Activated CD8-positive, alpha-beta memory T cell treated with anti-CD3 and anti-CD28 coated beads, Interleukin-2, amount 10 ng/mL, durations not matched to agents 7 days and 5 days (primary cell): Measurements from ENCODE around the gene TSHZ2. TPM values are rescaled to one million over a fixed set of nuclear protein-coding genes. Genes with fewer than 3 reads are reported as not detected.
"Not testable (repeated sequence)": the region's sequence is repeated elsewhere in the genome, so short reads cannot be mapped to it uniquely, and the experiment has no call there.

ENCODE experiments used
- ATAC-seq: fragments of 150-1000 bp; cut with Tn5 transposase; one replicate; pipeline ENCODE4 v1.10.0; 2021; ENCODE audit warnings: moderate library complexity
- CTCF ChIA-PET: fragments of 350-600 bp; sonication (Branson Sonifier 250); formaldehyde crosslinking; loops from one replicate; lab custom pipeline; 2021; ENCODE audit warnings: antibody characterized with exemption; lab: Charles Lee
- DNase-seq: peaks from one replicate; pipeline ENCODE4 v3.0.0-alpha.2; 2020
- H3K27ac Mint-ChIP-seq: one replicate; pipeline ENCODE4 v1.8.0; 2021; ENCODE audit warnings: mild to moderate bottlenecking, mixed read lengths
- H3K27me3 Mint-ChIP-seq: one replicate; pipeline ENCODE4 v1.8.0; 2021; ENCODE audit warnings: mixed read lengths
- H3K36me3 Mint-ChIP-seq: one replicate; pipeline ENCODE4 v1.8.0; 2021; ENCODE audit warnings: mild to moderate bottlenecking, mixed read lengths
- H3K4me1 Mint-ChIP-seq: one replicate; pipeline ENCODE4 v1.8.0; 2021; ENCODE audit warnings: mixed read lengths
- H3K4me3 Mint-ChIP-seq: one replicate; pipeline ENCODE4 v1.8.0; 2021; ENCODE audit warnings: mild to moderate bottlenecking, moderate library complexity, mixed read lengths
- H3K9me3 Mint-ChIP-seq: one replicate; pipeline ENCODE4 v1.8.0; 2022; ENCODE audit warnings: low read depth, mixed read lengths
- total RNA-seq, 2 experiments: library from RNA; stranded (reverse); gene quantifications; one replicate each; pipeline ENCODE4 v1.2.3, GENCODE V29; 2021

The TSHZ2 gene
- total RNA-seq, 2 experiments from 2014 or later: 0.18 to 1.9 TPM

DNA sequence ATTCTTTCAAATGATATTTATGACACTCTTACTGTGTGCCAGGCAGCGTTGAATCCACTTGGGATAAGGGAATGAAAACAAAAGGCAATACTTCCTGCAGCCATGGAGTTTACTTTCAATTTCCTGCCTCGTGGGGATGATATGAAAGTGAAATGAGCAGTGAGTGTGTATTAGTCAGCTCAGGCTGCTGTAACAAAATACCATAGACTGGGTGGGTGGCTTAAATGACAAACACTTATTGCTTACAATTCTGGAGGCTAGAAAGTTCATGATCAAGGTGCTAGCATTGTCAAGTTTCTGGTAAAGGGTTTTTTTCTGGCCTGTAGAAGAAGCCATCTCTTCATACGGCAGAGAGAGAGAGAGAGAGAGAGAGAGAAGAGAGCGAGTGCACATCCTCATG, 41.7 kb downstream of the TSHZ2 start:
- peaks cover 2% of the 10 kb centered on the region for H3K27me3 Mint-ChIP-seq
- CTCF ChIA-PET: no interaction called here
- H3K27ac Mint-ChIP-seq: no peak overlapping the region

DNA sequence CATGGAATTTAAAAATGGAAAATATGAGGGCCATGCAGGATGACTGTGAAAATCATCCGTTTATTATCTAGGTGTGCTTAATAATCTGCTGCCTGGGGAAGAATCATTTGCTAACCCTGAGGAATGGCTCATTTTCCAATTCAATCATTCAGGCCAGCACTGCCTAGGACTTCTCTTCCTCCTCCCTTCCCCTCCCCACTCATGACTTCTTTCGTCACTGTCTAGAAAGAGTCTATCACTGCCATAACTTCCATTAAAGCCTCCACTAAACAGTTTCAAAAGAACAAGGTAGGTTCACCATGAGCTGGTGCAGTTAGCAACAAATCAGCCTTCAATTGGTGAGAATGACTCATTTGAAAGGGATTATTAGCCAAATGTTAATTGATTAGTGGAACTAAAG, 43.9 kb downstream of the TSHZ2 start:
- ATAC-seq (no peak), DNase-seq (no peak)
- CTCF ChIA-PET: no interaction called here
- Mint-ChIP-seq H3K27me3 (no peaks in the 10 kb centered on the region), H3K36me3 (no peaks in the 10 kb centered on the region), H3K4me1 (no peaks in the 10 kb centered on the region), H3K9me3 (peaks cover 6% of the 10 kb centered on the region), H3K27ac (no peak overlapping the region), H3K4me3 (no peak overlapping the region)

More for the DNA sequence above, 41.7 kb downstream of the TSHZ2 start:
- DNase-seq: no peak
- H3K9me3 Mint-ChIP-seq: peaks cover 6% of the 10 kb centered on the region
- ATAC-seq: no peak
- H3K36me3 Mint-ChIP-seq: no peaks in the 10 kb centered on the region
- H3K4me1 Mint-ChIP-seq: no peaks in the 10 kb centered on the region
- H3K4me3 Mint-ChIP-seq: no peak overlapping the region

DNA sequence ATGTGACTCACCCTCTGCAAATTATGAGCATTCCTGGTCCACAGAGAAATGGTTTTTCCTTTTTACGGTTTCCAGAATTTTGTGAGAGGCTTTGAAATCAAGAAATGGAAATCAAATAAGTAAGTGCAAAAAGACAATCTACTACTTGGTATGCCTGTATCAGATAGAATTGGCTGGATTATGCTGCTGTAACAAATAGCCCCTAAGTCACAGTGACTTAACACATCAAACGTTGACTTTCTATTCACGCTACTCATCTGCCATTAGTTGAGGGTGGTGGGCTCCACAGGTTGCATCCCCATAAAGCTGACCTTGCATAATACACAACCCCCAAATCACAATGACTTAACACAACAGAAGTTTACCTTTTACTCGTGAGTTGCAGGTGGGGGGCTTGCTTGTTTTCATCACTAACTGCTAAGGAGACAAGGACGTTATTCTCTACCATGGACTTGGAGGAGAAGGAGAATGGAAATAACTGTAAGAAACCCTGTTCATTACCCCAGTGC, 44.4 kb downstream of the TSHZ2 start:
- no peak overlapping the region for H3K27ac Mint-ChIP-seq
- no peaks in the 10 kb centered on the region for H3K4me1 Mint-ChIP-seq
- DNase-seq (no peak), ATAC-seq (no peak)
- no peak overlapping the region for H3K4me3 Mint-ChIP-seq
- H3K27me3 Mint-ChIP-seq: no peaks in the 10 kb centered on the region
- H3K9me3 Mint-ChIP-seq: peaks cover 6% of the 10 kb centered on the region
- no peaks in the 10 kb centered on the region for H3K36me3 Mint-ChIP-seq
- CTCF ChIA-PET: no interaction called here

- H3K4me3 Mint-ChIP-seq: no peak overlapping the region
- no peak overlapping the region for H3K27ac Mint-ChIP-seq
- H3K4me1 Mint-ChIP-seq: peaks cover 5% of the 10 kb centered on the region
- H3K27me3 Mint-ChIP-seq: no peaks in the 10 kb centered on the region
- no peaks in the 10 kb centered on the region for H3K36me3 Mint-ChIP-seq
- peaks cover 6% of the 10 kb centered on the region for H3K9me3 Mint-ChIP-seq
- CTCF ChIA-PET: no interaction called here
- no peak for ATAC-seq
- no peak for DNase-seq
These were observed 45.0 kb downstream of the TSHZ2 start for GRCh38 chr20:53017206-53017605.

DNA sequence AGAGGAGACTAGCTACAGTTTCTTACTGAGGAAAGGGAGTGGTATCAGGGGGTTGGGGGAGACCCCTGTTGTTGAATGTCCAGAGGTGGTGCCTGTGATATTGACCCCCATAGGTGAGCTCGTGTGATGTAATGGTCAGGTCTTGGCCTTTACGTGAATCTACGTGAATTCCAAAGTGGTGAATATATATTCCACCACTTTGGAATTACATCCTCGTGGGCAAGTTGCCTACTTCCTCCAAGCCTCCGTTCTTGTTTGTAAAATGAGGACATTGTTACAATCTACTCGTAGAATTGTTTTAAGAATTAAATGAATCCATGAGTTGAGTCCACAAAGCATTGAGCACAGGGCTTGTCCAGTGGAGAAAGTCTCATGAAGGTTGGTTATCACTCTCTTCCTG, 47.3 kb downstream of the TSHZ2 start:
- H3K4me3 Mint-ChIP-seq: no peak overlapping the region
- peaks cover 10% of the 10 kb centered on the region for H3K4me1 Mint-ChIP-seq
- ATAC-seq (no peak), DNase-seq (no peak)
- no peaks in the 10 kb centered on the region for H3K36me3 Mint-ChIP-seq
- peaks cover 6% of the 10 kb centered on the region for H3K27me3 Mint-ChIP-seq
- no peak overlapping the region for H3K27ac Mint-ChIP-seq
- H3K9me3 Mint-ChIP-seq: peaks cover 6% of the 10 kb centered on the region
- CTCF ChIA-PET: no interaction called here

GRCh38 chr20:53020376-53020775, 48.2 kb downstream of the TSHZ2 start:
- Mint-ChIP-seq H3K9me3 (no peaks in the 10 kb centered on the region), H3K4me1 (peaks cover 10% of the 10 kb centered on the region), H3K4me3 (no peak overlapping the region), H3K27me3 (peaks cover 6% of the 10 kb centered on the region), H3K36me3 (no peaks in the 10 kb centered on the region), H3K27ac (no peak overlapping the region)
- CTCF ChIA-PET: no interaction called here
- ATAC-seq (no peak), DNase-seq (no peak)

DNA sequence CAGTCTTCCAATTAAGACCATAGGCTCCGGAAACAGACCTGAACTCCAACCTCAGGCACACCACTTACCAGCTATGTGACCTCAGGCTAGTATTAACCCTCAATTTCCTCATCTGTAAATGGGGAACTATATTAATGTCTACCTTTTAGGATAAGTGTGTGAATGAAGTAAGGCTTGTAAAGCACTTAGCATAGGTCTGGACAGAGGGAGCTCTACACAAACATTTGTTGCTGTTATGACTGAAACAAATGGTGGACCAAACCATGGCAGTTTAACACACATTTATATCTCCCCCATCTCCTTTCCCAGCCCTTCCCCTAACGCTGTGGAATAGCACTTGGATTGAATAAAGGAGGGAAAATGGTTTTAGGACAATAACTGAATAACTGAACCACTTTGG, 48.7 kb downstream of the TSHZ2 start:
- no peak overlapping the region for H3K27ac Mint-ChIP-seq
- CTCF ChIA-PET: no interaction called here

GRCh38 chr20:53021934-53022333, 49.8 kb downstream of the TSHZ2 start:
- ATAC-seq (peak; percentile 36), DNase-seq (no peak)
- Mint-ChIP-seq H3K4me3 (no peak overlapping the region), H3K27ac (no peak overlapping the region), H3K36me3 (no peaks in the 10 kb centered on the region), H3K4me1 (peaks cover 10% of the 10 kb centered on the region), H3K27me3 (peaks cover 6% of the 10 kb centered on the region), H3K9me3 (no peaks in the 10 kb centered on the region)
- CTCF ChIA-PET: no interaction called here

More for the DNA sequence above, 48.7 kb downstream of the TSHZ2 start:
- H3K36me3 Mint-ChIP-seq: no peaks in the 10 kb centered on the region
- peaks cover 10% of the 10 kb centered on the region for H3K4me1 Mint-ChIP-seq
- H3K9me3 Mint-ChIP-seq: no peaks in the 10 kb centered on the region
- H3K27me3 Mint-ChIP-seq: peaks cover 6% of the 10 kb centered on the region
- no peak for ATAC-seq
- DNase-seq: no peak
- no peak overlapping the region for H3K4me3 Mint-ChIP-seq

GRCh38 chr20:53023732-53024520, 51.8 kb downstream of the TSHZ2 start:
- Mint-ChIP-seq H3K4me1 (peaks cover 10% of the 10 kb centered on the region), H3K36me3 (no peaks in the 10 kb centered on the region), H3K4me3 (no peak overlapping the region), H3K27me3 (peaks cover 9% of the 10 kb centered on the region), H3K9me3 (no peaks in the 10 kb centered on the region), H3K27ac (no peak overlapping the region)
- CTCF ChIA-PET: no interaction called here
- ATAC-seq (no peak), DNase-seq (no peak)

DNA sequence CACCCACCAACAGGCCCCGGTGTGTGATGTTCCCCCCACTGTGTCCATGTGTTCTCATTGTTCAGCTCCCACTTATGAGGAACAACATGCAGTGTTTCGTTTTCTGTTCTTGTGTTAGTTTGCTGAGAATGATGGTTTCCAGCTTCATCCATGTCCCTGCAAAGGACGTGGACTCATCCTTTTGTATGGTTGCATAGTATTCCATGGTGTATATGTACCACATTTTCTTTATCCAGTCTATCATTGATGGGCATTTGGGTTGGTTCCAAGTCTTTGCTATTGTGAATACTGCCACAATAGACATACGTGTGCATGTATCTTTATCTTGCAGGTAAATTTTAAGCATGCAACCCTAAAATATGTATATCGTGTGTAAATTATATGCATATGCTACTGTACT, 52.5 kb downstream of the TSHZ2 start:
- H3K27me3 Mint-ChIP-seq, H3K27ac Mint-ChIP-seq, DNase-seq, ATAC-seq, H3K9me3 Mint-ChIP-seq, H3K4me1 Mint-ChIP-seq, H3K36me3 Mint-ChIP-seq, H3K4me3 Mint-ChIP-seq, CTCF ChIA-PET: not testable (repeated sequence)

GRCh38 chr20:53027089-53027488, 54.9 kb downstream of the TSHZ2 start:
- no peak for DNase-seq
- H3K27ac Mint-ChIP-seq: no peak overlapping the region
- no peaks in the 10 kb centered on the region for H3K36me3 Mint-ChIP-seq
- CTCF ChIA-PET: no interaction called here
- ATAC-seq: no peak
- H3K27me3 Mint-ChIP-seq: peaks cover 11% of the 10 kb centered on the region
- no peak overlapping the region for H3K4me3 Mint-ChIP-seq
- peaks cover 6% of the 10 kb centered on the region for H3K4me1 Mint-ChIP-seq
- no peaks in the 10 kb centered on the region for H3K9me3 Mint-ChIP-seq

- H3K4me3 Mint-ChIP-seq: no peak overlapping the region
- no peaks in the 10 kb centered on the region for H3K36me3 Mint-ChIP-seq
- peaks cover 2% of the 10 kb centered on the region for H3K4me1 Mint-ChIP-seq
- no peak for ATAC-seq
- peaks cover 5% of the 10 kb centered on the region for H3K27me3 Mint-ChIP-seq
- CTCF ChIA-PET: no interaction called here
- no peak overlapping the region for H3K27ac Mint-ChIP-seq
- DNase-seq: no peak
- H3K9me3 Mint-ChIP-seq: no peaks in the 10 kb centered on the region
These were observed 56.3 kb downstream of the TSHZ2 start for GRCh38 chr20:53028337-53029007.

DNA sequence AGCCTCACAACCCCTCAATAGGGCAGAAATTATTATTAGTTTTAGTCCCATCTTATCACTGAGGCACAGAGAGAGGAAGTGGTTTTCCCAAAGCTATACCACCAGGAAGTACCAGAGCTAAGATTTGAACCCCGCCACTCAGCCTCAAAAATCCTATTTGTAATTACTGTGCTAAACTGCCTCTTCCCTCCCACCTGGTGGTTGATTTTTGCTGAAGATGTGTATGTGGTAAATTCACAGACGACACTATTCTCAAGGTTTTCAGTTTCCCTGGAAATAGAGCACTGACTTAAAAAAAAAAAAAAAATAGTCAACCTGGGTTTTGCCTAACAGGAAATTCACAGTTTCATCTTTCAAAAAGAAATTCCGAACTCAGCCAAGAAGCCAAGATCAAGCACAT, 57.9 kb downstream of the TSHZ2 start:
- no peaks in the 10 kb centered on the region for H3K9me3 Mint-ChIP-seq
- DNase-seq (no peak), ATAC-seq (no peak)
- CTCF ChIA-PET: no interaction called here
- H3K27me3 Mint-ChIP-seq: peaks cover 5% of the 10 kb centered on the region
- no peak overlapping the region for H3K4me3 Mint-ChIP-seq
- no peaks in the 10 kb centered on the region for H3K36me3 Mint-ChIP-seq
- H3K4me1 Mint-ChIP-seq: peaks cover 2% of the 10 kb centered on the region
- no peak overlapping the region for H3K27ac Mint-ChIP-seq

GRCh38 chr20:53032046-53032445, 59.9 kb downstream of the TSHZ2 start:
- Mint-ChIP-seq H3K27me3 (peaks cover 5% of the 10 kb centered on the region), H3K4me1 (peaks cover 2% of the 10 kb centered on the region), H3K36me3 (no peaks in the 10 kb centered on the region), H3K27ac (no peak overlapping the region), H3K4me3 (no peak overlapping the region), H3K9me3 (no peaks in the 10 kb centered on the region)
- DNase-seq: no peak
- CTCF ChIA-PET: no interaction called here
- ATAC-seq: no peak
